Heart left ventricle (tissue), 16 donors: Measurements from ENCODE around the gene MLLT3. TPM values are rescaled to one million over a fixed set of nuclear protein-coding genes. Genes with fewer than 3 reads are reported as not detected.

Source experiments
- ATAC-seq, 4 donors: fragments of 200-7000 bp; cut with Tn5 transposase; one replicate each; pipeline ENCODE4 v1.9.1; 2020 to 2022; ENCODE audit warnings: moderate library complexity in 4 of 4, mild to moderate bottlenecking in 3 of 4, moderate number of reproducible peaks in 1 of 4
- DNase-seq, 5 donors: peaks; one replicate each; pipeline ENCODE4 v3.0.0-alpha.2; 2020
- H3K27ac ChIP-seq, 12 donors: fragments of 200-600 bp; sonication (generic) in 4 of 12; one replicate each; pipeline versions ENCODE4 v1.5.0 to v1.8.0; 2016 to 2022; ENCODE audit warnings: mild to moderate bottlenecking in 2 of 12
- H3K27me3 ChIP-seq, 9 donors: fragments of 200-600 bp; sonication (generic) in 2 of 9; one replicate each; pipeline versions ENCODE4 v1.5.1 to v1.8.0; 2016 to 2022; ENCODE audit warnings: mild to moderate bottlenecking in 3 of 9
- H3K36me3 ChIP-seq, 9 donors: fragments of 200-600 bp; sonication (generic) in 2 of 9; one replicate each; pipeline versions ENCODE4 v1.5.0 to v1.8.0; 2018 to 2022; ENCODE audit warnings: mild to moderate bottlenecking in 2 of 9
- H3K4me1 ChIP-seq, 12 donors: fragments of 200-600 bp; sonication (generic) in 4 of 12; one replicate each; pipeline versions ENCODE4 v1.5.0 to v1.8.0; 2016 to 2022; ENCODE audit warnings: mild to moderate bottlenecking in 3 of 12
- H3K4me3 ChIP-seq, 12 donors: fragments of 200-600 bp; sonication (generic) in 4 of 12; one replicate each; pipeline versions ENCODE4 v1.5.0 to v1.8.0; 2017 to 2022; ENCODE audit warnings: mild to moderate bottlenecking in 9 of 12, moderate library complexity in 4 of 12
- H3K9me3 ChIP-seq, 12 donors: fragments of 200-600 bp; sonication (generic) in 4 of 12; one replicate each; pipeline versions ENCODE4 v1.5.0 to v1.8.0; 2016 to 2022; ENCODE audit warnings: mild to moderate bottlenecking in 1 of 12
- CTCF ChIP-seq, 12 donors: fragments of 200-600 bp; sonication (generic) in 4 of 12; IDR thresholded peaks; one replicate each; pipeline versions ENCODE4 v1.5.0 to v1.8.0; 2018 to 2022; ENCODE audit warnings: antibody characterized with exemption in 12 of 12, mild to moderate bottlenecking in 5 of 12
- POLR2A ChIP-seq, 2 donors: fragments of 450-650 bp; IDR thresholded peaks; one replicate each; pipeline ENCODE4 v1.6.1; 2017; ENCODE audit warnings: antibody characterized with exemption in 2 of 2, mild to moderate bottlenecking in 2 of 2, moderate library complexity in 2 of 2
- WGBS, 4 donors: extraction: QIAGEN DNeasy Blood & Tissue Kit in 2 of 4; methylation state at CpG; one replicate each; pipeline versions ENCODE4 v1.1.5 to v1.1.7; 2013 to 2018; 5-methylcytosine and 5-hydroxymethylcytosine counted together
- intact Hi-C, 10 donors: fragments of 100-400 bp; cut with DNase I; formaldehyde crosslinking; loops; one replicate each; pipeline versions ENCODE4 v1.11.1 to v1.14.2; 2022
- polyA plus RNA-seq, 2 donors: library from polyadenylated mRNA; stranded (reverse); fragments of 200-250 nt; gene quantifications; one replicate each; pipeline ENCODE4 v1.2.3, GENCODE V29; 2013
- total RNA-seq, 9 donors: library from RNA; depleted of rRNA in 2 of 9; stranded (reverse); fragments of >200 nt in 2 of 9; fragmentation: NEBNext Ultra II Directional in 3 of 9; extraction: Animal tissue kit (Norgen Biotek cat#: 25700) in 3 of 9; gene quantifications; one replicate each; pipeline versions ENCODE4 v1.1.0 to v1.2.4, GENCODE V29; 2016 to 2023
- donor health status: ischemic (EF 13 %, LVEDD 7.1; RV severe dilation, severe dysfunction).
- donor health status: healthy with polysubstance abuse.
- donor health status: DM: no; HTN: yes; CAD: no.
- donor health status: DM: no; HTN: no; CAD: no.
- donor health status: ischemic (EF 25% LVEDD 6.9; RV normal size, moderate dysfunction).
- donor health status: ischemic (EF 25% LVEDD 5.7; RV mildly dilated, moderate dysfunction).
- donor health status: healthy.
- donor health status: DM: yes; HTN: yes; CAD: no.
- donor health status: ischemic (EF 35%, LVEDD 5.7; RV mildly dilated, moderate dysfunction).
- donor health status: nonischemic (EF 11% LVEDD 7.7; RV severe dilation, severe dysfunction).
- donor health status: DM: yes; HTN: yes; CAD: no.
- donor health status: PGD.
- donor health status: ischemic (EF 29% LVEDD 5.4; RV normal size, mild dysfunction).
- donor health status: nonischemic (EF 23%, LVEDD 6.1; RV moderate dilation, normal function).

Gene MLLT3
- total and polyA plus RNA-seq, 11 donors, result 7.5 to 21.0 (median 15.3) TPM

- H3K4me1 ChIP-seq, result no peaks in the 10 kb centered on the region
- no peaks in the 10 kb centered on the region for H3K9me3 ChIP-seq
- intact Hi-C loops, result no loop called here
- no peaks in the 10 kb centered on the region for H3K36me3 ChIP-seq
- TF ChIP-seq CTCF (IDR thresholded peaks at IDR 0.05), result no peak
- no peak for TF ChIP-seq POLR2A (IDR thresholded peaks at IDR 0.05)
- no peaks in the 10 kb centered on the region for H3K27me3 ChIP-seq
- no peak overlapping the region for H3K27ac ChIP-seq
- H3K4me3 ChIP-seq, result no peak overlapping the region
- DNase-seq (no peak), ATAC-seq (no peak)
- WGBS, 4 donors, result 84 to 93% (median 91%) methylated on average over 4 of the region's 4 CpGs
Measured at GRCh38 chr9:20532584-20532983, 89.7 kb downstream of the MLLT3 start.

GRCh38 chr9:20529837-20530236 lies 92.5 kb downstream of the MLLT3 start:
- Histone ChIP-seq H3K9me3 (no peaks in the 10 kb centered on the region), H3K4me1 (peaks cover 0 to 6% (median 0%) of the 10 kb centered on the region in 12 donors)
- ATAC-seq, result no peak

GRCh38 chr9:20528253-20528652 lies 94.0 kb downstream of the MLLT3 start:
- no peak for DNase-seq
- Histone ChIP-seq H3K27me3 (no peaks in the 10 kb centered on the region), H3K4me1 (peaks cover 0 to 6% (median 0%) of the 10 kb centered on the region in 12 donors), H3K36me3 (no peaks in the 10 kb centered on the region), H3K27ac (no peak overlapping the region), H3K9me3 (peaks cover 0 to under 1% (median 0%) of the 10 kb centered on the region in 12 donors), H3K4me3 (no peak overlapping the region)
- 91 to 97% (median 93%) methylated on average over 5 of the region's 5 CpGs for WGBS, 4 donors
- no peak for ATAC-seq
- intact Hi-C loops, result no loop called here
- TF ChIP-seq POLR2A (IDR thresholded peaks at IDR 0.05), result no peak
- TF ChIP-seq CTCF (IDR thresholded peaks at IDR 0.05), result no peak

More at GRCh38 chr9:20529837-20530236, 92.5 kb downstream of the MLLT3 start:
- intact Hi-C loops, result no loop called here
- H3K27ac ChIP-seq, result no peak overlapping the region
- no peak for DNase-seq
- no peak overlapping the region for H3K4me3 ChIP-seq
- H3K27me3 ChIP-seq, result no peaks in the 10 kb centered on the region
- no peak for TF ChIP-seq CTCF (IDR thresholded peaks at IDR 0.05)
- no peak for TF ChIP-seq POLR2A (IDR thresholded peaks at IDR 0.05)
- H3K36me3 ChIP-seq, result no peaks in the 10 kb centered on the region
- 70 to 94% (median 73%) methylated on average over 2 of the region's 2 CpGs for whole genome bisulfite sequencing, 4 donors

GRCh38 chr9:20526500-20527319 lies 95.6 kb downstream of the MLLT3 start:
- 92 to 100% (median 98%) methylated on average over 1 of the region's 1 CpG for WGBS, 4 donors

More at GRCh38 chr9:20526500-20527319, 95.6 kb downstream of the MLLT3 start:
- H3K27me3 ChIP-seq, result no peaks in the 10 kb centered on the region
- peaks cover 0 to 6% (median 0%) of the 10 kb centered on the region in 12 donors for H3K9me3 ChIP-seq
- H3K27ac ChIP-seq, result no peak overlapping the region
- intact Hi-C loops, result no loop called here
- no peaks in the 10 kb centered on the region for H3K36me3 ChIP-seq
- ATAC-seq, result no peak
- H3K4me3 ChIP-seq, result no peak overlapping the region
- no peak for TF ChIP-seq POLR2A (IDR thresholded peaks at IDR 0.05)
- TF ChIP-seq CTCF (IDR thresholded peaks at IDR 0.05), result no peak
- DNase-seq, result no peak
- H3K4me1 ChIP-seq, result peaks cover 0 to 6% (median 0%) of the 10 kb centered on the region in 12 donors
